Gastroesophageal sphincter (tissue), 4 donors: ENCODE data around the gene EMCN. TPM values are rescaled to one million over a fixed set of nuclear protein-coding genes. Genes with fewer than 3 reads are reported as not detected.

ENCODE experiments used
- ATAC-seq: fragments of 150-250 bp; one replicate; pipeline ENCODE4 v1.9.1; 2016; ENCODE audit warnings: mild to moderate bottlenecking, moderate library complexity
- H3K27ac ChIP-seq, 4 donors: fragments of 200-600 bp; sonication (generic) in 3 of 4; 1 replicate in 3 of 4; 2 replicates in 1 of 4; pipeline ENCODE4 v1.5.1; 2016 to 2019
- H3K27me3 ChIP-seq: fragments of 200-600 bp; sonication (generic); one replicate; pipeline ENCODE4 v1.5.1; 2019
- H3K36me3 ChIP-seq, 2 donors: fragments of 200-600 bp; sonication (generic); one replicate each; pipeline ENCODE4 v1.5.1; 2019; ENCODE audit warnings: control low read depth in 1 of 2
- H3K4me1 ChIP-seq, 3 donors: fragments of 200-600 bp; sonication (generic); 1 replicate in 2 of 3; 2 replicates in 1 of 3; pipeline ENCODE4 v1.5.1; 2016 to 2019; ENCODE audit warnings: control low read depth in 2 of 3
- H3K4me3 ChIP-seq, 2 donors: fragments of 200-600 bp; sonication (generic); one replicate each; pipeline ENCODE4 v1.5.1; 2019; ENCODE audit warnings: mild to moderate bottlenecking in 1 of 2, moderate library complexity in 1 of 2
- H3K9me3 ChIP-seq, 3 donors: fragments of 200-600 bp; sonication (generic); one replicate each; pipeline ENCODE4 v1.5.1; 2017 to 2019; ENCODE audit warnings: control low read depth in 2 of 3
- EP300 ChIP-seq: sonication (generic); formaldehyde crosslinking; IDR thresholded peaks from one replicate; pipeline ENCODE4 v1.6.1; 2017; ENCODE audit warnings: antibody characterized with exemption, mild to moderate bottlenecking
- POLR2A ChIP-seq, 2 donors: fragments of 450-650 bp; IDR thresholded peaks; one replicate each; pipeline ENCODE4 v1.6.1; 2017; ENCODE audit warnings: antibody characterized with exemption in 2 of 2, mild to moderate bottlenecking in 2 of 2, moderate library complexity in 1 of 2
- POLR2AphosphoS5 ChIP-seq: sonication (generic); formaldehyde crosslinking; IDR thresholded peaks from one replicate; pipeline ENCODE4 v1.6.1; 2017; ENCODE audit warnings: antibody characterized with exemption
- WGBS, 2 donors: methylation state at CpG; one replicate each; pipeline ENCODE4 v1.1.5; 2018; ENCODE audit warnings: low coverage in 1 of 2; 5-methylcytosine and 5-hydroxymethylcytosine counted together
- total RNA-seq, 4 donors: library from RNA; depleted of rRNA; stranded (reverse); fragments of >200 nt; gene quantifications; one replicate each; pipeline ENCODE4 v1.1.0, GENCODE V29; 2016
- TF ChIP-seq, protein P1 (sequence below), 4 experiments: fragments of 200-600 bp in 2 of 4; fragments of 450-650 bp in 2 of 4; sonication (generic) in 1 of 4; IDR thresholded peaks; one replicate each; pipeline ENCODE4 v1.5.1; 2017 to 2019; ENCODE audit warnings: antibody characterized with exemption in 4 of 4, mild to moderate bottlenecking in 2 of 4, moderate library complexity in 2 of 4

EMCN gene, protein sequence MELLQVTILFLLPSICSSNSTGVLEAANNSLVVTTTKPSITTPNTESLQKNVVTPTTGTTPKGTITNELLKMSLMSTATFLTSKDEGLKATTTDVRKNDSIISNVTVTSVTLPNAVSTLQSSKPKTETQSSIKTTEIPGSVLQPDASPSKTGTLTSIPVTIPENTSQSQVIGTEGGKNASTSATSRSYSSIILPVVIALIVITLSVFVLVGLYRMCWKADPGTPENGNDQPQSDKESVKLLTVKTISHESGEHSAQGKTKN
- 10 to 100 TPM in 3 of 4 donors, 1 to 10 TPM in 1; 5.3 to 26.8 (median 23.1) TPM for total RNA-seq

DNA sequence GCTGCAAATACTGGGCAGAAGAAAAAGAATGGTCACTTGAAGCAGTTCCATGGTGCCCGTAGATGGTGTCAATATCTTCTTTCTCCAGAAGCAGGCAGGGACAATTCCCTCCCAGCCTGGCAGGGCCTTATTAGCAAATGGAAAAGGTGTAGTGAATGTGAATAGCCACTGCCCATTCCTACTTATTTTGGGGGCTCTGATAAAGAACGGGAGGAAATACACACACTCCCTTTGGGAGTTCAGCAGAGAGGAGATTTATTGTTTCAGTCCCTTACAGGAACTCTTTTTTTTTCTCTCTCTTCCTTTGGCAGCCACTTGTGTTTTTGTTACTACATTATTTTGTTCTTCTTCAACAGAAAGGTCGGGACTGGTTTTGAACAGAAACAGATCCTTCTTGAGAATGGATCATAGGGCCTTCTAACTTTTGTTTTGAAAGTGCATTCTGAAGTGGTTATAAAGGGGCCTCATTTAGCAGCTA is at the start of gene EMCN:
EMCN (minus strand) TSS at position 159 of the 478 bp plus-strand sequence; CDS start at position 51, 108 bp downstream.
- WGBS, 2 donors, result 17 to 48% methylated on average over 3 of the region's 3 CpGs
- H3K4me1 ChIP-seq, result no peaks in the 10 kb centered on the region
- peak within 1 kb of the TSS in 2 of 4 donors; percentile 21 to 41 for H3K27ac ChIP-seq
- no peaks in the 10 kb centered on the region for H3K9me3 ChIP-seq
- no peaks in the 10 kb centered on the region for H3K36me3 ChIP-seq
- TF ChIP-seq, protein P1, sequence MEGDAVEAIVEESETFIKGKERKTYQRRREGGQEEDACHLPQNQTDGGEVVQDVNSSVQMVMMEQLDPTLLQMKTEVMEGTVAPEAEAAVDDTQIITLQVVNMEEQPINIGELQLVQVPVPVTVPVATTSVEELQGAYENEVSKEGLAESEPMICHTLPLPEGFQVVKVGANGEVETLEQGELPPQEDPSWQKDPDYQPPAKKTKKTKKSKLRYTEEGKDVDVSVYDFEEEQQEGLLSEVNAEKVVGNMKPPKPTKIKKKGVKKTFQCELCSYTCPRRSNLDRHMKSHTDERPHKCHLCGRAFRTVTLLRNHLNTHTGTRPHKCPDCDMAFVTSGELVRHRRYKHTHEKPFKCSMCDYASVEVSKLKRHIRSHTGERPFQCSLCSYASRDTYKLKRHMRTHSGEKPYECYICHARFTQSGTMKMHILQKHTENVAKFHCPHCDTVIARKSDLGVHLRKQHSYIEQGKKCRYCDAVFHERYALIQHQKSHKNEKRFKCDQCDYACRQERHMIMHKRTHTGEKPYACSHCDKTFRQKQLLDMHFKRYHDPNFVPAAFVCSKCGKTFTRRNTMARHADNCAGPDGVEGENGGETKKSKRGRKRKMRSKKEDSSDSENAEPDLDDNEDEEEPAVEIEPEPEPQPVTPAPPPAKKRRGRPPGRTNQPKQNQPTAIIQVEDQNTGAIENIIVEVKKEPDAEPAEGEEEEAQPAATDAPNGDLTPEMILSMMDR (IDR thresholded peaks at IDR 0.05), result no peak
- TF ChIP-seq EP300 (no peak), POLR2A (IDR thresholded peaks at IDR 0.05) (no peak), POLR2AphosphoS5 (no peak)
- peak; percentile 34 for ATAC-seq
- H3K4me3 ChIP-seq, result peak within 1 kb of the TSS; percentile 14 to 35
- no peaks in the 10 kb centered on the region for H3K27me3 ChIP-seq

DNA sequence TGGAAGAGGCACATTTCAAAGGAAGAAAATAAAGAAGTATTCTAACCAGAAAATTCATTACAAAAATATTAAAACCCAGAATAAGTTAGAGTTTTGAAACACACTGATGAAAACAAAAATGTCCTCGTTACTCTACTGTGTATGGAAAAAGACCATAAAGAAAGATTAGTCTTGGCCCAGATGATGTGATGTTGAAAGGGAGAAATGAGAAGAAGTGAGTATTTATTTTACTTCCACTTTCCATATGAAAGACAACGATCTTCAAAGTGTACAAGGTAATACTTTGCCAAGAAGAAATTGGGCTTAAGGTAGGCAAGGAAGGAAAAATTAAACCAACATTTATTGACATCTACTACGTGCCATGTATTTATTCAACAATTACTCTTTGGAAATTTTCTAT is 48.6 kb upstream of the EMCN start:
- TF ChIP-seq POLR2AphosphoS5 (no peak), POLR2A (IDR thresholded peaks at IDR 0.05) (no peak), EP300 (no peak)
- TF ChIP-seq, protein P1 (IDR thresholded peaks at IDR 0.05), result no peak

DNA sequence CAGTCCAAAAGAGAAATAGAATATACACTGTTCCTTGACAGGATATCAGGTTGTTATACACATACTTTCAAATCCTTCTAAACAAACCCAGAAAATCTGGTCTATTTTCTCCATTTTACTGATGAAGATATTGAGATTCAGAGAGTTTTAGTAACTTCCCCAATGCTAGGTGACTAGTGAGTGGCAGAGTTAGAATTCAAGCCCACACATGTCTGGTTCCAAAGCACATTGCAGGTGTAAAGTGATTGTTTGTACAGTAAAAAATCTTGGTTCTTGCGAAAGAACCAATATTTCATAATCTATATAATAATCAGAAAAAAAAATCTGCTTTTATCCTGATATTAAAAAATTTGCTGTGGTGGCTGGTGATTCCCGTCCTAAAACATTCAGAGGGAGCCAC is 39.5 kb upstream of the EMCN start:
- Histone ChIP-seq H3K27me3 (no peaks in the 10 kb centered on the region), H3K4me1 (no peaks in the 10 kb centered on the region), H3K36me3 (no peaks in the 10 kb centered on the region), H3K4me3 (no peak overlapping the region), H3K9me3 (peaks cover 0 to 3% (median 0%) of the 10 kb centered on the region in 3 donors), H3K27ac (no peak overlapping the region)
- WGBS, 2 donors, result 79 to 89% methylated on average over 2 of the region's 2 CpGs
- TF ChIP-seq, protein P1 (IDR thresholded peaks at IDR 0.05), result no peak
- no peak for TF ChIP-seq POLR2A (IDR thresholded peaks at IDR 0.05)
- no peak for ATAC-seq

More for the DNA sequence above, 48.6 kb upstream of the EMCN start:
- ATAC-seq, result no peak
- Histone ChIP-seq H3K9me3 (no peaks in the 10 kb centered on the region), H3K27me3 (no peaks in the 10 kb centered on the region), H3K27ac (no peak overlapping the region), H3K4me3 (no peak overlapping the region), H3K4me1 (no peaks in the 10 kb centered on the region), H3K36me3 (no peaks in the 10 kb centered on the region)
- 65 to 88% methylated on average over 3 of the region's 3 CpGs for WGBS, 2 donors

DNA sequence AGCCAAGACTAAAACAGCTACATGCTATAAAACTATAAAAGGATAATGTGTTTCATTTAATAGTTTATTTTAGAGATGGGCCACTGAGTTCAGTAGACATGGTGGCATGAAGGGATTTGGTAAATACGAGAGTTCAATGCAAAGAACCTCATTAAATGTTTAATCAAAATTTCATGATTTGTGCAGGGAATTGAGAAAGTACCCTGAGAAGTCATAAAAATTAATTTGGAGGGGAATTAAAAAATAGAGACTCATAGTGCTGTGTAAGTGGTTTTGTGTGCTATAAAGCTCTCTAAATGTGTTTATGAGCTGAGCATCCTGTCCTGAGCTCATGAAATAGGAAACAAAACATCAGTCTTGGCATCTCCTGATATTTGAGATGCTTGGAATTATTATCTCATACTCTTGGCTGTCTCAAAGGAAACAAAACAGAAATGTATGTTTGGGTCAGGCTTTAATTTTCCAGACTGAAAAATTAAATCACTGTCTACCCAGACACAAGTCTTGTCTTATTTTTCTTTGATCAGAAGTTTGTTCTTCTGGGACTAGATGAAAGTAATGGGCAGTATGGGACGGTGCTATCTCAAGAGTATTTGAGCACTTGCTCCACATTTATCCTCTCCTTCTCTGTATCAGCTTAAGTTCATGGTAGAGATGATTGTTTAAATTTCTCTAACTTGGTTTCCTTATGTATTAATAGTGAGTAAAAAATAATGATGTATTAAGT is 38.0 kb upstream of the EMCN start:
- 41 to 42% methylated on average over 2 of the region's 2 CpGs for WGBS, 2 donors
- no peak for ATAC-seq
- H3K27ac ChIP-seq, result no peak overlapping the region
- no peak overlapping the region for H3K4me3 ChIP-seq
- no peaks in the 10 kb centered on the region for H3K36me3 ChIP-seq
- H3K9me3 ChIP-seq, result no peaks in the 10 kb centered on the region
- no peaks in the 10 kb centered on the region for H3K4me1 ChIP-seq
- TF ChIP-seq POLR2A (IDR thresholded peaks at IDR 0.05) (no peak), POLR2AphosphoS5 (no peak), EP300 (no peak)
- TF ChIP-seq, protein P1 (IDR thresholded peaks at IDR 0.05), result no peak
- H3K27me3 ChIP-seq, result no peaks in the 10 kb centered on the region
